Upper lobe of right lung (tissue), 1 donor: Measurements from ENCODE around the gene ZNF91. TPM values are rescaled to one million over a fixed set of nuclear protein-coding genes. Genes with fewer than 3 reads are reported as not detected.
"Not testable (repeated sequence)": the region's sequence is repeated elsewhere in the genome, so short reads cannot be mapped to it uniquely, and the experiment has no call there.

Source experiments
- ATAC-seq: fragments of 200-7000 bp; cut with Tn5 transposase; one replicate; pipeline ENCODE4 v1.9.1; 2020; ENCODE audit warnings: mild to moderate bottlenecking, moderate library complexity
- DNase-seq: peaks from one replicate; pipeline ENCODE4 v3.0.0-alpha.2; 2020
- H3K27ac ChIP-seq: fragments of 200-600 bp; one replicate; pipeline ENCODE4 v1.8.0; 2022
- H3K27me3 ChIP-seq: fragments of 200-600 bp; one replicate; pipeline ENCODE4 v1.8.0; 2022; ENCODE audit warnings: mild to moderate bottlenecking
- H3K36me3 ChIP-seq: fragments of 200-600 bp; one replicate; pipeline ENCODE4 v1.8.0; 2022
- H3K4me1 ChIP-seq: fragments of 200-600 bp; one replicate; pipeline ENCODE4 v1.8.0; 2022
- H3K4me3 ChIP-seq: fragments of 200-600 bp; one replicate; pipeline ENCODE4 v1.8.0; 2022; ENCODE audit warnings: mild to moderate bottlenecking
- H3K9me3 ChIP-seq: fragments of 200-600 bp; one replicate; pipeline ENCODE4 v1.8.0; 2022
- CTCF ChIP-seq: fragments of 200-600 bp; IDR thresholded peaks from one replicate; pipeline ENCODE4 v1.8.0; 2022; ENCODE audit warnings: antibody characterized with exemption
- intact Hi-C: fragments of 100-400 bp; cut with DNase I; formaldehyde crosslinking; loops from one replicate; pipeline ENCODE4 v1.11.0; 2022
- total RNA-seq: library from RNA; stranded (reverse); fragmentation: NEBNext Ultra II Directional; extraction: Animal tissue kit (Norgen Biotek cat#: 25700); gene quantifications from one replicate; pipeline ENCODE4 v1.2.1, GENCODE V29; 2021
- donor health status: DM: no; HTN: yes; CAD: no; lungs with severe emphysema.

The ZNF91 gene
- total RNA-seq, 1 donor from 2014 or later: 49.7 TPM

- DNase-seq: no peak
- no peak for TF ChIP-seq CTCF
- intact Hi-C loops: no loop called here
- ATAC-seq: no peak
- H3K9me3 ChIP-seq: peaks cover 35% of the 10 kb centered on the region
- H3K36me3 ChIP-seq: peaks cover 44% of the 10 kb centered on the region
- H3K4me3 ChIP-seq: no peak overlapping the region
- H3K27ac ChIP-seq: no peak overlapping the region
- H3K4me1 ChIP-seq: no peaks in the 10 kb centered on the region
- no peaks in the 10 kb centered on the region for H3K27me3 ChIP-seq
Measured at GRCh38 chr19:23384858-23385257, 10.4 kb downstream of the ZNF91 start.

GRCh38 chr19:23384166-23384565, 11.1 kb downstream of the ZNF91 start:
- DNase-seq (no peak), ATAC-seq (no peak)
- peaks cover 41% of the 10 kb centered on the region for H3K9me3 ChIP-seq
- intact Hi-C loops: no loop called here
- H3K4me3 ChIP-seq: no peak overlapping the region
- no peak for TF ChIP-seq CTCF
- no peaks in the 10 kb centered on the region for H3K4me1 ChIP-seq
- H3K27me3 ChIP-seq: no peaks in the 10 kb centered on the region
- H3K36me3 ChIP-seq: peaks cover 49% of the 10 kb centered on the region
- no peak overlapping the region for H3K27ac ChIP-seq

GRCh38 chr19:23382955-23383354, 12.3 kb downstream of the ZNF91 start:
- peaks cover 42% of the 10 kb centered on the region for H3K9me3 ChIP-seq
- no peak overlapping the region for H3K4me3 ChIP-seq
- ATAC-seq (no peak), DNase-seq (no peak)
- intact Hi-C loops: no loop called here
- H3K27me3 ChIP-seq: no peaks in the 10 kb centered on the region
- H3K4me1 ChIP-seq: no peaks in the 10 kb centered on the region
- peaks cover 40% of the 10 kb centered on the region for H3K36me3 ChIP-seq
- no peak for TF ChIP-seq CTCF
- H3K27ac ChIP-seq: no peak overlapping the region

GRCh38 chr19:23381114-23381513, 14.2 kb downstream of the ZNF91 start:
- H3K27me3 ChIP-seq: no peaks in the 10 kb centered on the region
- H3K4me1 ChIP-seq: no peaks in the 10 kb centered on the region
- intact Hi-C loops: no loop called here
- no peak for TF ChIP-seq CTCF
- DNase-seq (no peak), ATAC-seq (no peak)
- no peak overlapping the region for H3K4me3 ChIP-seq
- peaks cover 39% of the 10 kb centered on the region for H3K9me3 ChIP-seq
- H3K36me3 ChIP-seq: peaks cover 30% of the 10 kb centered on the region
- no peak overlapping the region for H3K27ac ChIP-seq

GRCh38 chr19:23379671-23380070, 15.6 kb downstream of the ZNF91 start:
- intact Hi-C loops, H3K27me3 ChIP-seq, ATAC-seq, H3K27ac ChIP-seq, H3K4me1 ChIP-seq, H3K4me3 ChIP-seq, DNase-seq: not testable (repeated sequence)
- Histone ChIP-seq H3K36me3 (peaks cover 28% of the 10 kb centered on the region), H3K9me3 (peaks cover 31% of the 10 kb centered on the region)

GRCh38 chr19:23378948-23379347, 16.3 kb downstream of the ZNF91 start:
- no peak overlapping the region for H3K27ac ChIP-seq
- ATAC-seq (no peak), DNase-seq (no peak)
- no peaks in the 10 kb centered on the region for H3K27me3 ChIP-seq
- no peaks in the 10 kb centered on the region for H3K4me1 ChIP-seq
- peaks cover 27% of the 10 kb centered on the region for H3K9me3 ChIP-seq
- peaks cover 28% of the 10 kb centered on the region for H3K36me3 ChIP-seq
- no peak overlapping the region for H3K4me3 ChIP-seq
- intact Hi-C loops: no loop called here
- TF ChIP-seq CTCF: no peak
